Stimulated activated CD8-positive, alpha-beta memory T cell treated with anti-CD3 and anti-CD28 coated beads, Interleukin-2, amount 100 ng/mL, for 48 hours (primary cell): ENCODE results near the gene FOXK2.

ENCODE experiments used
- DNase-seq, 2 donors: peaks; one replicate each; pipeline ENCODE4 v3.0.0-alpha.2; 2020; ENCODE audit warnings: low read depth in 2 of 2

Gene FOXK2

GRCh38 chr17:82518826-82519810, at the start of gene FOXK2:
FOXK2 (plus strand) TSS chr17:82519732; CDS start chr17:82519889, 157 bp downstream.
- peak; percentile 89 to 91 for DNase-seq

GRCh38 chr17:82470065-82470464, 49.5 kb upstream of the FOXK2 start:
- no peak for DNase-seq

GRCh38 chr17:82474223-82475010, 45.1 kb upstream of the FOXK2 start:
- no peak for DNase-seq

DNA sequence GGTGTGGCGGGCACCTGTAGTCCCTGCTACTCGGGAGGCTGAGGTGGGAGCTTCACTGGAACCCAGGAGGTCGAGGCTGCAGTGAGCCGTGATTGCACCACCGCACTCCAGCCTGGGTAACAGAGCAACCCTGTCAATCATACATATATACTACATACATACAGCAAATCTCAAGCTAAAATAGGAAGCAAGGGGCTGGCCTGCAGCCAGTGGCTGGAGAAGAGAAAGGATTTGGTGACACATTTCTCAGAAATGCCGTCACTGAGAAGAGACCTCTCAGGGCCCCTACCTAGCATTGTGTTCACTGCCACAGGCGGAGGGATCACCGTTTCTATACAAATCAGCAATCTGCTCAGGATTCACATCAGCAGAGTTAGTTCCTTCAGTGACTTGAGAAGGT, 44.1 kb upstream of the FOXK2 start:
- DNase-seq, result no peak

- DNase-seq, result no peak
These were observed 41.6 kb upstream of the FOXK2 start for GRCh38 chr17:82477934-82478333.

DNA sequence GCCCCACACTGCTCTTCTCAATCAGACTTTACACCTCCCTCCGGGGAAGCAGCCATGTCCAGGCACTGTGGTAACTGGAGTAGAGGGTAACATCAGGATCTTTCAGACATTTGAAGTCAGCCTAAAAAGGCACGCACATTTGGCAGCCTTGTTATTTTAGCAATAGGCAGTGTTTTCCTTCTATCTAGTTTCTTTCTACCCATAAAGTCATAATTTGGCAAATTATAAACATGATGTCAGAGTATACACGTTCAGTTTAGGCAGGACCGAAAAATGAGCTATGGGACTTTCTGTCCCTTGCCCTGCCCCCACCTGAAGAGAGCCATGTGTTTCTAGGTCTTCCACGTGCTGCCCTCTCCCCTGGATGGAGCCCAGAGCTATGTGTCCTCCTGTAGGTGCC, 39.9 kb upstream of the FOXK2 start:
- no peak for DNase-seq

GRCh38 chr17:82480318-82480717, 39.2 kb upstream of the FOXK2 start:
- DNase-seq, result no peak

DNA sequence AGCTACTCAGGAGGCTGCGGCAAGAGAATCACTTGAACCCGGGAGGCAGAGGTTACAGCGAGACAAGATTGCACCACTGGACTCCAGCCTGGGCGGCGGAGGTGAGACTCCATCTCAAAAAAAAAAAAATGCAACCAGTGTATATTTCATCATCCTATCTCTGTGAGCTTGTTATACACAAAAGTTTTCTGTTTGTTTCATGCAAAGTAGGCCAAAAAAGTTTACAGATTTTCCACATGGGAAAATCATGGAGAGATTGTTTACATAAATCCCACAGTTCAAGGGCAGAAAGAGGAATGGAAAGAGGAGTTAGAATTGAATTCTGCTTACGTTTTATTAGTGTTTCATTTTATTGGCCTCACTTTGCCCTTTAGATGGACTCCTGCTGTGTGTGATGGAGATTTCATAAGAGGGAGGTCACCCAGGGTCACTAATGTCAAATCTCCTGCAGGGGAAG, 36.3 kb upstream of the FOXK2 start:
- DNase-seq, result no peak

DNA sequence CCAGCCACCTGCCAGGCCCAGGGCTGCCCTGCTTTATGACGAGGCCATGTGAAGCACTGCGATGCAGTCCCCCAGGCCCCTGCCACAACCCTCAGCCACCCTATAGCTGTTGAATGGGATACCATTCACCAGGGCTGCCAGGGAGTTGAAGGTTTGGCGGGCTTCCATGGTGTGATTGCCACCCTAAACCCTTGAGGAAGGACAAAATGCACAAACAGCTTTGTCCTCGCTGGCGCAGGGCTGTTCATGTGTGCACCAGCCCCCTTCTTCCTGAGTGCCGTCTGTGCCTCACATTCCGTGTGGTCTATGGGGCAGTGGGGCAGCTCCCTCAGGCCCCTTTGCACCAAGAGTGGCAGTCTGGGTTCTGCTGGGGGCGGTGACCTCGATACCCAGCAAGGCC, 35.7 kb upstream of the FOXK2 start:
- DNase-seq, result no peak

DNA sequence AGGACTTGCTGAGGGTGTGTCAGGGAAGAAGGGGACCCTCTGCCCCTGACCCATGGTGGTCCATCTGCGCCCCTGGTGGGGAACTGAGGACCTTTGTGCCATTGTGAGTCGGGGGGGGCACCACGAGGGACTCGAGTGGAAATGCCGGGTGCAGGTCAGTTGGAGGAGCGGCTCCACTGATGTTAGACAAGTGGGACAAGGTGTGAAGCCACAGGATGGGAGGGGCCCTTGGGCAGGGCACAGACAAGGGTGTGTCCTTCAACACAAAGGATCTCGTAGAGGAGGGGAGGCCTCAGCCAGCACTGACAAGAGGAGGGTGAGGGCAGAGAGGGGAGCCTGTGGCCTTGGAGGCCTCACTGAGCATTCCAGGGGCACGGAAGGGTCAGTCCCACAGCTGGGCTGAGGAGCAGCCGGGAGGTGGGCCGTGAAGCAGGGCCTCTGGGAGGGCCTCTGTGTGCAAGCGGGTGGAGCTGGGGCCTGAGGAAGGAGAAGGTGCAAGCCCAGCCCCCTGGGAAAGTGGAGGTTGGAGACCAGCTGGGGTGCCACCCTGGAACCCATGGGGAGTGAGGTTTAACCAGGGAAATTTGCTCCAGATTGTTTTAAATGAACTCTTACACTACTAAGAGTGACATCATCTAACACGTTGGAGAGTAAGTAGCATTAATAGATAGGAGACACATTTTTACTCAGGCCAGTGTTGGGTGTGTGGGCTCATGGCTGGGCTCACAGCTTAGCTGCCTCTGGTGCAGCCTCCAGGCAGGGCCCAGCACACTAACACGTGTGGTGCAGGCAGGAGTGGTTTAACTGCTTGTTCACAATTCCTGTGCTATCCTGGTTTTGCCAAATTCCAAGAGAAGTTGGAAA, 33.1 kb upstream of the FOXK2 start:
- no peak for DNase-seq

DNA sequence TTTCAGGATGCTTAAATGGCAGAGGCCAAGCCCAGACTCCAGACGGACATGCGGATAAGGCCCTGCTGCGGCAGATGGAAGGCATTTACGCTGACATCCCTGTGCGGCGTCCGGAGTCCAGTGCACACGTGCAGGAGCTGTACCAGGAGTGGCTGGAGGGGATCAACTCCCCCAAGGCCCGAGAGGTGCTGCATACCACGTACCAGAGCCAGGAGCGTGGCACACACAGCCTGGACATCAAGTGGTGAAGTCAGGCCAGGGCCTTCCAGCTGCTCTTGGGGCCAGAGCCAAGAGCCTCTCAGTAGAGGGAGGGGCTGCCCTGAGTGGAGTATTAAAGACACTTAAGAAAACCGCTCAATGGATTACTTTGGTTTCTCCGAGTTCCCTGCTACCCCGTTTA, 31.6 kb upstream of the FOXK2 start:
- DNase-seq, result no peak

GRCh38 chr17:82489117-82489516, 30.4 kb upstream of the FOXK2 start:
- no peak for DNase-seq

DNA sequence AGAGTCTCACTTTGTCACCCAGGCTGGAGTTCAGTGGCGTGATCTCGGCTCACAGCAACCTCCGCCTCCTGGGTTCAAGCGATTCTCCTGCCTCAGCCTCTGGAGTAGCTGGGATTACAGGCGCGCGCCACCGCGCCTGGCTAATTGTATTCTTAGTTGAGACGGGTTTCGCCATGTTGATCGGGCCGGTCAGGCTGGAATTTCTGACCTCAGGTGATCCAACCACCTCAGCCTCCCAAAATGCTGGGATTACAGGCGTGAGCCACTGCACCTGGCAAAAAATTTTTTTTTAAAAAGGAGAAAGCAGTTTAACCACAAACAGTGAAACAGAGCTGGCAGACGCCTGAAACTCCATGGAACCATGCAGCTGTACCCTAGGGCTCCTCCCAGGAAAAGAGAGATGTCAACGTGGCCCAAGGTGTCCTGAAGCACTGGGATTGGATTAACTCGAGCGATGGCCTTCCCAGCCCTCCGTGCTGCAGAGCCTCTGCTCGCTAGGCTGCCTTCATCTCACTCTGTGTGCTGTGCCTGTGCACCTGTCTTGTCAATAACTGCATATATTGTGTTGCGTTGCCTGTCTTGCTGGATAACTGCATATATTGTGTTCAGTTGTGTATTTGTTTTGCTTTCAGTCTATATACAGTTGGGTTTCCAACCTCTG, 29.6 kb upstream of the FOXK2 start:
- DNase-seq, result no peak

DNA sequence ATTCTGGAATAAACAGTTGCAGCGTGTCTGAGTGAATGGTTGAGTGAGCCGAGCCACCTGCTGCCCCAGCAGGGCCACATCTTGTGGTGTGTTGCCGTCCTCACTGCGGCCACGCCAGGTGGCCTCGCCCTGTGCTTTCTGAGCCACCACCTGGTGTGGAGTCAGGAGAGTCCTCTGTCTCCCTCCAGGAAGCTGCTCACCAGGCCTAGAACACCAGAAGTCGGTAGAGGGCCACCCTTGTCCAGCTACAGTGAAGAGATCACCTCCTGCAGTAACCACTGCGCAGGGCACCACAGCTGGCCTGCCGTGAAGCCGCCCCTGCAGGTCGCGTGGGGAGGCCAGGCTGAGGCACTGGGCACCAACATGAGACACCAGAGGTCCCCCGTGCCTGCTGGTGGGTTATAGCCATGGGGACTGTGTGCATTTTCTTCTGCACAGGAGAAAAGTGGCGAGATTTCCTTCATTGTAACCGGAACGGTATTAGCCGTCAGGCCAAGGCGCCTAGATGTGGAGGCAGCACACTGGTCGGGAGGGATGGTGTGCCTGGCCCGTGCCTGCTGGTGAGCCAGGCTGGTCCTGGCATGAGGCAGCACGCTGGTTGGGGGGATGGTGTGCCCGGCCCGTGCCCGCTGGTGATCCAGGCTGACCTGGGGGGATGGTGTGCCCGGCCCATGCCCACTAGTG, 28.9 kb upstream of the FOXK2 start:
- no peak for DNase-seq

- DNase-seq, result no peak
These were observed 28.4 kb upstream of the FOXK2 start for GRCh38 chr17:82491196-82491530.

DNA sequence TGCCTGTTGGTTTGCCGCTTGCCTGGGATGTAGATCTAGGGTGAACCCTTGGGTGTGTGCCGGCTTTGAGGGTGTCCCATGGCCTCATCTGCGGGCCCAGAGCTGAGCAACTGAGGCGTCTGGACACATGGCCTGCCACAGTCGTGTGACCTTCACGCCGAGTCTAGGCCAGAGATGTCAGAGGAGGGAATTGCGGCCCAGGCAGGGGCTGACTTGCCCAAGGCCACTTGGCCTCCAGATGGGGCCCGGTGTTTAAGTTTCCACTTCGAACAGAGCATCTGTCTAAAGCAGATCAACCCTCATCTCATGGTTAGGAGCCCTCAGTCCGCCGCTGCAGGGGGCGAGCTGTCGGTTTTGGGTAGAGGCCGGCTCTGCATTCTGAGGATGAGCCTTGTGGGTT, 28.0 kb upstream of the FOXK2 start:
- DNase-seq, result no peak

GRCh38 chr17:82492643-82493225, 26.8 kb upstream of the FOXK2 start:
- DNase-seq, result no peak

GRCh38 chr17:82493226-82493781, 26.2 kb upstream of the FOXK2 start:
- DNase-seq, result no peak

DNA sequence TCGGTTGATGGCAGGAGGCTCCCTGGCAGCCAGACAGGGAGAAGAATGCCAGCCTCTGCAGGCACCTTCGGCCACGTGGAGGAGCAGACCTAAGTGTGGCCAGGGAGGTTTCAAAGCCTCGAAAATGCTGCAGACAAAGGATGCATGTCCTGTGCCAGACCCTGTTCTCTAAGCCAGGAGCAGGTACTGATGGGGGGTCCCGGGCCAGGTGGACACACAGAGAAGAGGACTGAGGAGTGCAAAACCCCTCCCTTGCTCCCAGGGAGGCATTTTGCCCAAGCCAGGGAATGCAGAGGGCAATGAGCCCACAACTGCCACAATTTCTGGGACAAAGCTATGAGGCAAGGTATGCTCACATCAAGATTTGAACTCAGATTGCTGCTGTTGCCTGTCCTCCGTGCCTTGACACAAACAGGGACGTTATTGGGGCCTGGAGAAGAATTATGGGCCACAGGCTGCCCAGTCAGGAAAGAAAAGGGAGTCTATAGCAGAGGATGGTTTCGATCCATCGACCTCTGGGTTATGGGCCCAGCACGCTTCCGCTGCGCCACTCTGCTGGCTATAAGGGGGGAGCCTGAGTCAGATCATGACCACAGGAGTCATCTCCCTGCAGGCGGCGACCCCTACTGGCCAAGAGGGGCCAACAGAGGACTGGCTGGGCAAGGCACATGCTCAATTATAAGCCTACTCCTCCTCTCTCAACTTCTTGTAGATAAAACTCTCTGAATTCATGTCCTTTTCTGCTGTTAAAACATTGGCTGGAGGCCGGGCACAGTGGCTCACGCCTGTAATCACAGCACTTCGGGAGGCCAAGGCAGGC, 25.1 kb upstream of the FOXK2 start:
- peak; percentile 73 to 84 for DNase-seq
